ENCODE data around the gene FAM124A. TPM values are rescaled to one million over a fixed set of nuclear protein-coding genes. Genes with fewer than 3 reads are reported as not detected.

FAM124A gene
- total and polyA plus RNA-seq, 2 donors (not counting 1 experiment from before 2014, with no cell fraction given), result 1.7 to 4.8 TPM

- DNase-seq (ENCODE audit: low read depth in 2 of 2), result no peak
- Histone ChIP-seq H3K4me3 (replicated peaks in 1 of 4; ENCODE audit: control extremely low read depth in 1 of 4, insufficient read depth in 1 of 4, low read depth in 3 of 4, low read length in 4 of 4) (no peak overlapping the region), H3K36me3 (ENCODE audit: control insufficient read depth, insufficient read depth, low read length) (no peaks in the 10 kb centered on the region), H3K79me2 (ENCODE audit: control insufficient read depth, insufficient read depth, low read length) (no peaks in the 10 kb centered on the region), H4K20me1 (ENCODE audit: control insufficient read depth, extremely low read depth, insufficient read depth, low read length) (no peaks in the 10 kb centered on the region), H3K27ac (ENCODE audit: insufficient read depth, low read length) (no peak overlapping the region), H3K9me3 (ENCODE audit: control insufficient read depth, insufficient read depth, low read depth, low read length) (no peaks in the 10 kb centered on the region), H3K9ac (ENCODE audit: insufficient read depth, low read length) (no peak overlapping the region), H3K4me1 (ENCODE audit: control insufficient read depth, extremely low read depth, insufficient read depth, low read length) (no peaks in the 10 kb centered on the region), H2AFZ (ENCODE audit: low read length) (no peak overlapping the region), H3K27me3 (ENCODE audit: control insufficient read depth, insufficient read depth, low read length) (no peaks in the 10 kb centered on the region), H3K4me2 (ENCODE audit: extremely low read depth, insufficient read depth, low read length) (no peak overlapping the region)
- no peak for TF ChIP-seq EZH2 (IDR thresholded peaks at IDR 0.05; ENCODE audit: low read length, missing control alignments)
- no peak for TF ChIP-seq CTCF (conservative IDR thresholded peaks at IDR 0.05 in 1 of 2, IDR thresholded peaks at IDR 0.05 in 1 of 2; ENCODE audit: low read depth in 1 of 2, low read length in 2 of 2)
These were observed 110.6 kb downstream of the FAM124A start for GRCh38 chr13:51332566-51333361.

- H2AFZ ChIP-seq (ENCODE audit: low read length), result no peak overlapping the region
- H3K4me2 ChIP-seq (ENCODE audit: extremely low read depth, insufficient read depth, low read length), result no peak overlapping the region
- H3K79me2 ChIP-seq (ENCODE audit: control insufficient read depth, insufficient read depth, low read length), result no peaks in the 10 kb centered on the region
- no peak overlapping the region for H3K9ac ChIP-seq (ENCODE audit: insufficient read depth, low read length)
- no peaks in the 10 kb centered on the region for H4K20me1 ChIP-seq (ENCODE audit: control insufficient read depth, extremely low read depth, insufficient read depth, low read length)
- no peaks in the 10 kb centered on the region for H3K4me1 ChIP-seq (ENCODE audit: control insufficient read depth, extremely low read depth, insufficient read depth, low read length)
- no peaks in the 10 kb centered on the region for H3K9me3 ChIP-seq (ENCODE audit: control insufficient read depth, insufficient read depth, low read depth, low read length)
- no peaks in the 10 kb centered on the region for H3K36me3 ChIP-seq (ENCODE audit: control insufficient read depth, insufficient read depth, low read length)
- TF ChIP-seq EZH2 (IDR thresholded peaks at IDR 0.05; ENCODE audit: low read length, missing control alignments) (no peak), CTCF (conservative IDR thresholded peaks at IDR 0.05 in 1 of 2, IDR thresholded peaks at IDR 0.05 in 1 of 2; ENCODE audit: low read depth in 1 of 2, low read length in 2 of 2) (no peak)
- no peak overlapping the region for H3K4me3 ChIP-seq (replicated peaks in 1 of 4; ENCODE audit: control extremely low read depth in 1 of 4, insufficient read depth in 1 of 4, low read depth in 3 of 4, low read length in 4 of 4)
- no peak overlapping the region for H3K27ac ChIP-seq (ENCODE audit: insufficient read depth, low read length)
- H3K27me3 ChIP-seq (ENCODE audit: control insufficient read depth, insufficient read depth, low read length), result no peaks in the 10 kb centered on the region
- DNase-seq (ENCODE audit: low read depth in 2 of 2), result no peak
These were observed 111.2 kb downstream of the FAM124A start for GRCh38 chr13:51333421-51333820.

GRCh38 chr13:51333826-51334225, 111.6 kb downstream of the FAM124A start:
- Histone ChIP-seq H3K4me3 (replicated peaks in 1 of 4; ENCODE audit: control extremely low read depth in 1 of 4, insufficient read depth in 1 of 4, low read depth in 3 of 4, low read length in 4 of 4) (no peak overlapping the region), H3K36me3 (ENCODE audit: control insufficient read depth, insufficient read depth, low read length) (no peaks in the 10 kb centered on the region), H3K4me2 (ENCODE audit: extremely low read depth, insufficient read depth, low read length) (no peak overlapping the region), H3K9me3 (ENCODE audit: control insufficient read depth, insufficient read depth, low read depth, low read length) (no peaks in the 10 kb centered on the region), H4K20me1 (ENCODE audit: control insufficient read depth, extremely low read depth, insufficient read depth, low read length) (no peaks in the 10 kb centered on the region), H3K4me1 (ENCODE audit: control insufficient read depth, extremely low read depth, insufficient read depth, low read length) (no peaks in the 10 kb centered on the region), H3K27me3 (ENCODE audit: control insufficient read depth, insufficient read depth, low read length) (no peaks in the 10 kb centered on the region), H3K9ac (ENCODE audit: insufficient read depth, low read length) (no peak overlapping the region), H3K27ac (ENCODE audit: insufficient read depth, low read length) (no peak overlapping the region), H3K79me2 (ENCODE audit: control insufficient read depth, insufficient read depth, low read length) (no peaks in the 10 kb centered on the region), H2AFZ (ENCODE audit: low read length) (no peak overlapping the region)
- no peak for TF ChIP-seq CTCF (conservative IDR thresholded peaks at IDR 0.05 in 1 of 2, IDR thresholded peaks at IDR 0.05 in 1 of 2; ENCODE audit: low read depth in 1 of 2, low read length in 2 of 2)
- no peak for TF ChIP-seq EZH2 (IDR thresholded peaks at IDR 0.05; ENCODE audit: low read length, missing control alignments)
- DNase-seq (ENCODE audit: low read depth in 2 of 2), result no peak

Other genes with a start within 250 kb of the FAM124A start
- not detected in 2 replicates for gene C13orf42, start 111.1 kb upstream of the FAM124A start, total RNA-seq
- gene C13orf42, start 111.1 kb upstream of the FAM124A start, polyA plus RNA-seq, result not detected in 2 replicates
- not detected in 2 replicates for gene SERPINE3, start 117.3 kb downstream of the FAM124A start, total RNA-seq
- gene SERPINE3, start 117.3 kb downstream of the FAM124A start, polyA plus RNA-seq, result not detected in 2 replicates
- 51.6 and 66.7 TPM in 2 replicates for gene INTS6, start 230.6 kb downstream of the FAM124A start, total RNA-seq
- 23.5 and 29.3 TPM in 2 replicates for gene INTS6, start 230.6 kb downstream of the FAM124A start, polyA plus RNA-seq

Data from fibroblast of lung (primary cell).